ENCODE data around the gene OSGIN1. TPM values are rescaled to one million over a fixed set of nuclear protein-coding genes. Genes with fewer than 3 reads are reported as not detected.
A peak's percentile ranks its signal among the peaks of the same experiment; 100 is the strongest.
"Not testable (repeated sequence)": the region's sequence is repeated elsewhere in the genome, so short reads cannot be mapped to it uniquely, and the experiment has no call there.

Gene OSGIN1
- total RNA-seq, 1 donor from 2014 or later: 0.68 TPM

DNA sequence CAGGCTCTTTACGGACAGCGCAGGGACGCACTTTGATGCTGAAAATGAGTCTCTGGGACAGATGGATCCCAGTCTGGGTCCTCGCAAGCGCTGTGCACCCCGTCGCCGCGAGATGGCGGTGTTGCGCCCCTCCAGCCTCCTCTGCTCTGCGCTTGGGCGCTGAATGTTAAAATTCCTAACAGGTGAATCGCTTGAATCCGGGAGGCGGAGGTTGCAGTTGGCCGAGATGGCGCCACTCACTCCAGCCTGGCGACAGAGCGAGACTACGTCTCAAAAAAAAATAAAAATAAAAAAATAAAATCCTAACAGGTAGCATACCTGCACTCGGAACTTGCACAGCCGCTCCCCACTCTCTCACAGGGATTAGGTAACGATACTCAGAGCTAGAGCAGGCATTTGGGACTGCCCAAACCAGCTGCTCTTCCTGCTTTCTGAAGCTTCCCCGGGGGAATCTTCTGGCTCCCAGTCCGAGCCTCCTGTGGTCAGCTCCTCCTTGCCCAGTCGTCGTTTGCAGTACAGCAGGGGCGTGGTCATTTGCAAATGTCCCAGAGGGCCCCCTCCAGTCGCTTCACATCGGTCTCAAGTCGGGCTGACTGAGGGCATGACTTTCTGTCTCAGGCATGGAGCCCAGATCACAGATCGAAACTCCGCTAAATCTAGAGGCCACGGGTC lies 26.2 kb upstream of the OSGIN1 start:
- DNase-seq: peak; percentile 77

DNA sequence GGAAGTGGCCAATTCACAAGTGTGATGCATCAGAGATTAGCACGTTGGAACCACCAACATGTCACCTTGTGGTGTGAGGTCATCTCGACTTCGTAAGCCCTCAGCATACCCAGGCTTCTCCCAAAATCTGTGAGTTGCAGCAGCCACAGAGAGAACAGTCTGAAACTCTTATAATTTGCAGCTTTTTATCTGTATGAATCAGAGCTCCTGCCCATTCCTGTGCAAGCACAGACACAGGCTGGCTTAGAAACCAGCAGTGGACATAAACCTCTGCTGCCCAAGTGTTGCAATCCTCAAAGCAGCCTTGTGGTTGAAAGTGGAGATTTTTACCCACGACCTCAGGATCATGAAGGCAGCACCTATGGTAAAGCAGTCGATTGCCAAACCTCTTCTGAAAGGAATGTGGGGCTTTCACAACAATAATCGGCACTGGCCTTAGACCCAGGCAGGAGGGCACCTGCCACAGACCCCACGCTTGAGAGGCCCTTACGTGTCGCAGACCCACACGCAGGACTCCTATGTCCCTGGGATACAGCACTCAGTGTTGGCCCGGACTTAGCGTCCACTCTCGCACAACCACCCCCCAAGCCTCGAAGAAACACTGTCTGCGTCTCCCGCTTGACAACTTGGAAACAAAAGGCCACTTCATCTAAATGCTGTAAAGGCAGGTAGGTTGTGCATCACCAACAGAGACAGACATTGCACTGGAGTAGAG lies 24.5 kb upstream of the OSGIN1 start:
- DNase-seq: no peak

DNA sequence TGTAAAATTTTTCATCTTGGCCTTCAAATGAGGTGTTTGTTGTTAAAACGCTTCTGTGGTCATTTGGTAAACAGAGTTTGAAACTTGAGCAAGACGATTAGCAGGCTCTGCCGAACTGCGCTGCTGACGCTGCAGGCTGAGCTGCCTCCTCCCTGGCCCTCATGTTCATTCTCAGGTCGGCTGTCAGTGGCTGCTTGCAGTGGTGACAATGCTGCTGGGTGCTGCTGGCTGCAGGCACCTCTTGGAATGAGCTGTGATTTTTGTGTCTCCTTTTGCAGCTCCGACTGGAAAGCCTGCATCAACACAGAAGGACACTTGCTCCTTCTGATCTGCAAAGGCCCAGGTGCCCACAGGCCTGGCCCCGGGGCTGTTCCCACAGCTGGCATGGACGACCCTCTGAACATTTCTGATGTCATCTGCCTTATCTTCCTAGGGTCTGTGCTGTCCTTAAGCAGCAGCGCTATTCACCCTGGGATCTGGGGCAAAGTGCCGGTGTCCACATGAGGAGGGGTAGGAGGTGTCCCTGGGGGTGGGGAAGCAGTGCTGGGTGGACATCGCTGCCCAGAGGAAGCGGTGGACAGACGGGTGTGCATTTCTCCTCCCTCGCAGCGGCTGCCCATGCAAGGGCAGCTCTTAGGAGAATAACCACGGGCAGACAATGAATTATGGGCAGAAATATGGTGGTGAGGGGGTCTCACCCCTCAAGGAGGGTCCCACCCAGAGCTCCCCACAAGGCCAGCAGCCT lies 23.1 kb upstream of the OSGIN1 start:
- no peak for DNase-seq

DNA sequence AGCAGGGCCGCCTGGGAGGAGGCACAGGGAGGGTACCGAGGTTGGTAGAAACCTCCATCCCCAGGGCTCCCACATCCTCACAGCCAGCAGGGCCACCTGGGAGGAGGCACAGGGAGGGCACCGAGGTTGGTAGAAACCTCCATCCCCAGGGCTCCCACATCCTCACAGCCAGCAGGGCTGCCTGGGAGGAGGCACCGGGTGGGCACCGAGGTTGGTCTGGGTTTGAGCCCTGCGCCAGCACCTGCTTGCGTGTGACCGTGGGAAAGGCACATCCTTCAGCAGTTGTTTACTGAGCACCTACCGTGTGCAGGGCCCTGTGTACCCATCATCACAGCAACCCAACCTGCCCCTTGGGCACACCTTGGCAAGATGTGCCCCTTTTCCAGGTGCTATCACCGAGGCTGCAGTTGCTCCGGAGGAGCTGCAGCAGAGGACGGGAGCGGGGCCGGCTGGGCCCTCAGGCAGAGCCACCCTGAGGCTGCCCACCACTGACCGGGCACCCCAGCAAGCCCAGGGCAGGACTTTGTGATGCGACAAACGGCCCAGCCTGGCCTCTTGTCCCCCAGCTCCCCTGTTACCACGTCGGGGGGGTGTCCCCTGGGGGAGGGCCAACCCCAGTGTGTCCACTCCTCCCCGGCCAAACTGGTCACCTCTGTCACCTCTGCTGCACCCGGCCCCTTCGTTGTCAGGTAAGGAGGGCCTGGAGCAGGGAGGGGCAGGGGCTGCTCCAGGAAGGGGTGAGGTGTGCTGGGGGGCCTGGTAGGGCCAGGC lies 22.1 kb upstream of the OSGIN1 start:
- DNase-seq: no peak

DNA sequence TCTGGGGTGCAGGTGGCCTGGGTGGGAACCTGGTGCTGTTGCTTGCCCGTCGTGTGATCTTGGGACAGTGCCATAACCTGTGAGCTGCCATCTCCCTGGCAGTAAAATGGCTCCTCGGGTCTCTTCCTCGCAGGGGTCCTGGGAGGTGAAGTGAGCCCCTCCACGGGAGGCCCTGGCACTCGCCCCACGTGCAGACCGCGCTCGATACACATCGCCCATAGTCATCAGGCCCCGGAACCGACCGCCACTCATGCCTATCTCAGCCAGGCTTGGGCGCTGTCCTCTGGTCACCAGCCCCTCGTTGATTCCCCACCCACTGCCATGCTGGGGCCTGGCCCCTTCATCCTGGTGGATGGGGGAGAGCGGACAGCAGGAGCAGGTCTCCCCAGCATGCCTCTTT lies 21.5 kb upstream of the OSGIN1 start:
- DNase-seq: no peak

DNA sequence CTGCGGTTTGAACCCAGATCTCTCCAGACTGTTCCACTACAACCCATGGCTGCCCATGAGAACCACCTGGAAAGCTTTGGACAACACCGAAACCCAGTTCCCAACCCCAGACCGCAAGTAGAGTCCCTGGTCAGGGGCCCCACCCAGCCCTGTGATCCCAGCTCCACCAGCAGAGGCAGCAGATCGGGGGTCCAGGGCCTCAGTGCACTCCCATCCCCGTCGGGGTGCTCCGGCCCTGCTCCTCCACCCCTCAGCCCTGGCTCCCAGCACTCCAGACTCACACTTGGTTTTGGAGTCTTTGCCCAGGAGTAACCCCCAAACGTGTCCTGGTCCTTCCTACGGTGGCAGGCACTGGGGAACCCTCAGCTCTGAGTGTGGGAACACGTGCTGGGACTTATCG lies 20.7 kb upstream of the OSGIN1 start:
- DNase-seq: no peak

DNA sequence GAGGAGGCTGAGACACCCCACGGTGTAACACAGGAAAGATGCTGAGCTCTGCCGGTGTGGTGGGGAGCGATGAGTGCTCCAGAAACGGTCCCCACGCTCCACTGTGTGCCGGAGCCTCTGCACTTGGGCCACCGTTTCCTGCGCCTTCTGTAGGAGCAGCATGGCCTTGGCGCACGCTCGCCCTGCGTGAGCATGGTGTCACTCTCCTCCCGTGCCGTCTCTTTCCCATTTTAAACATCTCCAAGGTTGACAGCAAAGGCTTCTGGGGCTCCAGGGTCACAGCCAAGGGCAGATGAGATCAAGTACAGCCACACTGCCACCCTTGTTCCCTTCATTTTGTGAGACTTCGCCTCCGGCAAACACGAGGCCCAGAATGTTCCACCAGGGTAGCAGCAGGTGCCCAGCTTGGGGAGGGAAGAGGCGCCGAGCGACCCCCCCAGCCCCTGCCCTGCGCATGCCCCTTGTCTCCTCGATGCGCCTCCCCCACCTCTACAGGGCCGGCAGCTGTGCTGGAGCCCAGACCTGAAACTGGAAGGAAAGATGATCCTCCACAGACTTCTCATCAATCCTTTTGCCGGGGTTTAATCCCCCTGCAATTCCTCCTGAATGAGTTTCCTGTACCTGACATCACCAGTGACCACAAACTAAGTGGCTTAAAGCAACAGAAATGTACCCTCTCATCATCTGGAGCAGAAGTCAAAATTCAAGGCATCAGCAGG lies 19.9 kb upstream of the OSGIN1 start:
- no peak for DNase-seq

DNA sequence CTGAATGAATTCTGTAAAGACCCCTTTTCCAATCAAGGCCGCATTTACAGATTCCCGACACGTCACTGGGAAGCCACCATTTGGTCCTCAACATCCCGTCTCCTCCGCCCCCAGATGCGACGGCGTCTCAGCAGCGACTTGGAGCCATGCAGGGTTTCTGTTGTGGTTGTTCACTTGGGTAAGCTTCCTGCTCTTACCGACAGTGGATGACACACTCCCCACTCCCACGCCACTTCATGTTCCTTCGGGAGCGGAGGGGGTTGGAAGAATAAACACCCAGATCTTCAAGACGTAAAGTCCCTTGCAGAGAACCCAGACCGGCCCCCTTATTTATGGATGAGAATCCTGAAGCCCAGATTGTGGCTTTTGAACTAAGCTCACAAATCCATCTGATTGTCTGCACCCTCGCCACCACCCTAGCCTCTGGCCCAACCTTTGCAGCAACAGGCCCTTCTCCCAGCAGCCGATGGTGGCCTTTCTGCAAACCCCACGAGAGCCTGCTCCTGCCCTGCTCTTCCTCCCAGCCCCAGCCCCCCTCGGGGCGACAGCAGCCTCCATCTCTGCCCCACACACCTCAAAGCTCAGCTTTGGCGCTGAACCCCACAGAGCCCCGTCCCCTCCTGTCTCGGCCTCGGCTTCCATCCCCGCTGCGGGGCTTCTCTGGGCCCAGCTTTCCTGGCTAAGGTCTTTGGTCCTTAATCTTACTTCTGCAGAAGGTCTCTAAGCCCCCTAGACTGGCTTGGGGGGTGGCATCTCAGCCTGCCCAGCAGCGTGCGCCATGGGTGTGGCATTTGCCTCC lies 19.0 kb upstream of the OSGIN1 start:
- DNase-seq: no peak

DNA sequence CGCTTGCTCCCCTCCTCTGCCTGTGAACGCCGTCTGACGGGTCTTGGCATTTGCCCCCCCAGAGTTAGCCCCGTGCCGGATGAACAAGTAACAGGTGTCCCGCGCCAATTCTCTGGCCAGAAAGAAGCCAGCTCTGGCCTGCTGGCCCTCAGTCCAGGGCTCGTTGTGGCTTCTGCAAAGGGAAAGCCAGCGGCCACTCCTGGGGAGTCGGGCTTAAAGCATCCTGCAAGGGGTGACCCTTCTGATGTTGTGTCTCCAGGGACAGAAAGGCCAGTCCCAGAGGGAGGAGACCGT lies 18.4 kb upstream of the OSGIN1 start:
- DNase-seq: no peak

DNA sequence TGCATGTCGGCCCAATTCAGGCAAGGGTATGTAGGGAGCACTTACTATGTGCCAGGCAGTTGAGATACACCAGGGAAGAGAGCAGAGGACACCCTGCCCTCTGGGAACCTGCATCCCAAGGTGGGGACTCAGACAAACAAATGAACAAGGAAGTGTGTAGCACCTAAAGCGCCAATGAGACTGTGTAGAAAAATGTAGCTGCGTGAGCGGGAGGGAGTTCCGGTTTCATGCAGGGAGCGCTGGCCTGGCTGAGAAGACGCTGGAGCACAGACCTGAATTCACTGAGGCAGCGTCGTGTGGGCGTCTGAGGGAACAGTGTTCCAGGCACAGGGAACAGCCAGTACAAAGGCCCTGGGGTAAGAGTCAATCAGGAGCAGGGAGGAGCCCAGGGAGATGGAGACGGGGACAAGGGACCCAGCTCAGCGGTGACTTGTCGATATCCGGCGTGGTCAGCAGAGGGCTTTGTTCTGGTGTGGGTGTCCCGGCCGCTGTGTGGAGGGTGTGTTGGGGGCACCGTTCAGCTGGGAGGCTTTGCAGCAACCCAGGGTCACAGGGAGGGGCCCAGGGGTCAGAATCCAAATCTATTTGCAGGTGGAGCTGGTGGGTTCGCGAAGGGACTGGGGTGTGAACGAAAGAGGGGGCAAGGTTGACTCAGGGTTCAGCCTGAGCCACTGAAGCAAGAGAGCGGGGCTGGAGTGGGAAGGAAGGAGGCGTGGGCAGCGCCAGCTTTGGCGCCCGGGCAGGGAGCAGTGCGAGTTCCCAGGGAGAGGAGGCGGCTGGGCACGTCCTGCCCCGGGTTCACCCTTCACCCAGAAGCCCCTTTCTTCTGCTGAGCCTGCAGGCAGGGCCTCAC lies 17.8 kb upstream of the OSGIN1 start:
- no peak for DNase-seq

DNA sequence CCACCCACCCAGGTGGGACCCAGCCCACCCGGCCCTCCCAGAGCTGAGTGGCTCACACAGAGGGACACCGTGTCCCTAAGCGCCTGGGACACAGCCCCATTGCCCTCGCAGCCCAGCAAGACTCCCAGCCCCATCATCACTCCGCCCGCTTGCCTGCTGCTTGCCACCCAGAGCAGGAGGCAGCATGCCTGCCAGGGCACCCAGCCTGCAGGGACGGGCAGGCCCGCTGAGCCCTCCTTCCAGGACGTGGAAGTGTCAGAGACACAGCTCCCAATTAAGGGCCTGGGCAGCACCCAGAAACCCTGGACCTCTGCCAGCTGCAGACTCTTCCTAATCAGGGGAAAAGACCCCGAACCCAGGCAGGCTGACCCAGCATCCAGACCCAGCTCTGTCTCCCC lies 17.2 kb upstream of the OSGIN1 start:
- no peak for DNase-seq

DNA sequence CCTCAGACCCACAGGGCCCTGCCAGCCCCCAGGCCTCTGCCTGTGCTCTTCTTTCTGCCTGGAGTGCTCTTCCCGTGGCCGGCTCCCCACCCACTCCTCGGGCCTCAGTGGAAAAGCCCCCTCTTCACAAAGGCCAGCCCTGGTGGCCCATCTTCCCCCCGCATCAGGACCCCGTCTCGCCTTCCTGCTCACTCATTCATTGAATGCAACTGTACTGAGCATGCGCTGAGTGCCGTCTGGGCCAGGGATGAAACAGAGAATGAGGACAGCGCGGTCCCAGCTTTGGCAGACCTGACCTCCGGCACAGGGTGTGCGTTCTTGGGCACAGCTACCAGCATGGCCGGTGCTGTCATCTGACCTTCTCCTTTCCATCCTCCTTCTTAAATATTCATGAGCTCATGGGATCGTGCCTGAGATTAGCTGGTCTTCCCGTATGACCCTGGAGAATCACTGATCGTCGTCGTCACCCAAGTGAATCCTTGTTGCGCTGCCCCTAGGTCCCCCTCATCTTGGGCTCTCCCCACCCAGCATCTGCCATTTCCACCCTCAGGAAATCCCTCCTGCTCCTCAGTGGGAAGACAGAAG lies 16.4 kb upstream of the OSGIN1 start:
- no peak for DNase-seq

DNA sequence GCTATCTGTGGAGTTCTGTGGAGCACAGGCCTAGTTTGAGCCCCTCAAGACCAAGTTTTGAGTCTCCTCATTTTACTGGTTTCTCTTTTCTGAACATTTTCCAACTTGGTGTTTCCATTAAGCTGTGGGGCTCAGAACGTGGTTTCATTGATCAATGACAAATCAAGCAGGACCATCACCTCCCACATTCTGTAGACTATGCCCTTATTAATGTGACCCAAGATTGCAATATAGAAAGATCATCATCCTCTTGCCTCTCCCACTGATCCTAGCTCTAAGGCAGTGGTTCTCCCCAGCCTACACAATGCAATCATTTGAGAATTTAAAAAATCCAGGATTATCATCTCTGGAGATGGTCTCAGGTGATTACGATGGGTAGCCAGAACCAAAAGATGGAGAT lies 15.8 kb upstream of the OSGIN1 start:
- no peak for DNase-seq

DNA sequence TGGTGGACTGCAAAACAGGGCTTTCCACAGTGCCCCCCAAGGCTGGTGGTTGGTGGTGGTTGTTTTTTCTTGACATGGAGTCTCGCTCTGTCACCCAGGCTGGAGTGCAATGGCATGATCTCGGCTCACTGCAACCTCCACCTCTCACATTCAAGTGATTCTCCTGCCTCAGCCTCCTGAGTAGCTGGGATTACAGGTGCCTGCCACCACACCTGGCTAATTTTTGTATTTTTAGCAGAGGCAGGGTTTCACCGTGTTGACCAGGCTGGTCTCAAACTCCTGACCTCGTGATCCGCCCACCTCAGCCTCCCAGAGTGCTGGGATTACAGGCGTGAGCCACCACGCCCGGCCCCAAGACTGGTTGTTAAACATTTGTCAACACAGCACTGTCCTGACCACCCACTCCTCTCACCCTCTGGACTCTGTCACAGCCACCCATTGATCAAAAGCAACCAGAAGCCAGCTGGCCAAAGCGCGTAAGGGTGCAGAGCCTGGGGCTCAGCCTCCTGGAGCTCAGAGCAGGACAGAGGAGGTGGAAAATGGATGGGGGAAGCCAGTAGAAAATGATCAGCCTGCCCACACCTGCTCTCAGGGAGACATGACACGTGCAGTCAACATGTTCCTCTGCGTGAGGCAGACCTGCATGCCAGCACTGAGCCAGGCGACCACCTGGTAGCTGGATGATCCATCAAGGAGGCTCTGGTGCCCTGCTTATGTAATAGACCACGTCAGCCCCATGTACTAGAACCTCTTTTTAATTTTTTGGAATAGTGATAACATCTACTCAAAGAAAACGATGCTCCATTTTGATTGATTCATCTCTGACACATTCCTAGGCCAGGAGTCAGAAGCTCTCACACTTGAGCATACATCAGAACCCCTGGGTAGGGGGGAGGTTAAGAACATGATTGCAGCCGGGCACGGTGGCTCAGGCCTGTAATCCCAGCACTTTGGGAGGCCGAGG lies 14.8 kb upstream of the OSGIN1 start:
- no peak for DNase-seq

DNA sequence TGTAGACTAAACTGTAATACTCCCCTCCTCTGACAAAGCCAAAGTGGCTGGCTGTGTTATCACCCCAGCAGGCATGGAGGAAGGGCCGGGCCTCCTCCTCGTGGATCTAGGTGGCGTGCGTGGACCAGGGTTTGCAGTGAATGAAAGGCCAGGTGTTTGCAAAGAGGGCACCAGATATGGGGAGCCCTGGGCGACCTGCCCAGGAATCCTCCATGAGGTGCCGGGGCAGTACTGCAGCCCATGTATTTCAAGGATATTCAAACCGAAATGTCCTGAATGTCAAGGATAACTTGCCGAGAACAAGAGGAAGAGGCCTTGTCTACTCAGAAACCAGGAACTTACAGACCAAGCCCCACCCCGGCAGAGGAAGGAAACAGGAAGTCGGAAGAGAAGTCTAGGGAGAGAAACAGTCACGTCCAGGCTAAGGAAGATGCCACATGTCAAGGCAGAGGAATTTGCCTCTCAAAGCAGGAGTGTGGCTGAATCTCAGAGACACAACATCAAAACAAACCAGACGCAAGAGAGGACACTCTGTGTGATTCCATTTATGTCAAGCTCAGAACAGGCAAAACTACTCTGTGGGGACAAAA lies 13.7 kb upstream of the OSGIN1 start:
- no peak for DNase-seq

DNA sequence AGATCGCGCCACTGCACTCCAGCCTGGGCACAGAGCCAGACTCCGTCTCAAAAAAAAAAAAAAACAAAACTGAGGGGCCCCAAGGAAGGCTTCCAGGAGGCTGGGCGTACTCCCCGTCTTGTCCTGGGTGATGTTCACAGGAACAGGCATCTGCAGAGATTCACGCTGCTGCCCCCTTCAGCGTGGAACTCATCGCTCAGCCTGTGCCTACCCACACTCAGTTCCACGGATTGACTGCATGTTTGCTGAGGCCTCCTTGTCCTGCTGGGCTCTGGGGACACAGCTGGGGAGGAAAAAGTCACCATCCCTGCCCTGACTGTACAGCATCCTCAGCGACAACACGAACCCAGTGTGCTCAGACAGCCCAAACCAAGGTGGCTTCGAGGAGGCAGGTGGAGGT lies 12.9 kb upstream of the OSGIN1 start:
- no peak for DNase-seq

DNA sequence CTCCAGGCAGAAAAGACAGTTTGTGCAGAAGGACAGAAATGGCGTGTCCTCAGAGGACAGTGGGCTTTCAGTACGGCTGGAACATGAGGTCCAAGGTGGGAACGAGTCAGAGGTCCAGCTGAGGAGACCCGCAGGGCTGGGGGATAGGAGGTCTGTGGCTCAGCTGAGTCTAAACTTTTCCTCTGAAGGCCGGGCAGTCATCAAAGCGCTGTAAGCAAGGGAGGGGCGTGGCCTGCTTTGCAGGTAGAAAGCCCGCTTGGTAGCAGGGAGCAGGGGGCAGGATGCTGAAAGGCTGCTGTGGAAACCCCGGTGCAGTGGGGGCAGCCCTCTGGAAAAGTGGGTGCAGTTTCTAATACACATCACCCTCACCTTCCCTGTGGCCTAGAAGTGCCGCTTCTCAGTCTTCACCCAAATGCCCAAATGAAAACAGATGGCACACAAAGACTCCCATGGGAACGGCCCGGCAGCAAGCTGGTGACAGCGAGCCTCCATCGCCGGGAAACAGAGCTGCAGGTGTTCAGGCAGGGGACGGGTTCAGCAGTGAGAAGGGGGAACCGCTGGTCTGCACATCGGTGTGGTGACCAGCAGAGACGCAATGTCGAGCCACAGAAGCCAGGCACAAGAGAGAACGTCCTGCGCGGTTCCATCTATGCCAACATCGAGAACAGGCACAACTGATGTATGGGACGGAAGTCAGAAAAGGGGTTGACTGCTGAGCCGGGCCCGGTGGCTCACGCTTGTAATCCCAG lies 12.2 kb upstream of the OSGIN1 start:
- DNase-seq: no peak

DNA sequence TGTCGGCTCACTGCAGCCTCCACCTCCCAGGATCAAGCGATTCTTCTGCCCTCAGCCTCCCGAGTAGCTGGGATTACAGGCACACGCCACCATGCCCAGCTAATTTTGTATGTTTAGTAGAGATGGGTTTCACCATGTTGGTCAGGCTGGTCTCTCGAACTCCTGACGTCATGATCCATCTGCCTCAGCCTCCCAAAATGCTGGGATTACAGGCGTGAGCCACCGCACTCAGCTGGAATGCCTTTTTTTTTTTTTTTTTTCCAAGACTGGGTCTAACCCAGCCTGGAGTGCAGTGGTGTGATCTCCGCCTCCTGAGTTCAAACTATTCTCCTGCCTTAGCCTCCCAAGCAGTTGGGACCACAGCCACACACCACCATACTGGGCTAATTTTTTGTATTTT lies 11.5 kb upstream of the OSGIN1 start:
- not testable (repeated sequence) for DNase-seq

All from dermis blood vessel endothelial cell (primary cell).